AG04450 (cell line): Measurements from ENCODE around the gene CDH13. TPM values are rescaled to one million over a fixed set of nuclear protein-coding genes. Genes with fewer than 3 reads are reported as not detected.
A peak's percentile ranks its signal among the peaks of the same experiment; 100 is the strongest.

ENCODE experiments used
- CTCF ChIA-PET: fragments of 300-600, 350-600 bp; formaldehyde crosslinking; extraction: SDS; loops from one replicate; lab custom pipeline; 2022; ENCODE audit warnings: antibody characterized with exemption, inconsistent platforms; lab: Charles Lee
- POLR2A ChIA-PET: fragments of 350-600 bp; formaldehyde crosslinking; extraction: SDS; loops from one replicate; lab custom pipeline; 2021; ENCODE audit warnings: antibody characterized with exemption, inconsistent platforms; lab: Yijun Ruan, JAX
- DNase-seq: peaks from one replicate; pipeline ENCODE4 v3.0.0-alpha.2; 2011; ENCODE audit warnings: low read depth, low spot score
- H3K27ac ChIP-seq: one replicate; pipeline ENCODE4 v1.5.1; 2012; ENCODE audit warnings: low read depth, low read length, control low read depth
- H3K27me3 ChIP-seq: one replicate; pipeline ENCODE4 v1.6.0; 2012; ENCODE audit warnings: low read length; ENCODE audit not compliant: control insufficient read depth, insufficient read depth
- H3K4me3 ChIP-seq: 2 replicates; pipeline ENCODE4 v1.5.1; 2011; ENCODE audit warnings: mild to moderate bottlenecking, low read depth, low read length, control low read depth
- H3K9me3 ChIP-seq: 2 replicates; pipeline ENCODE4 v1.5.1; 2012; ENCODE audit warnings: low read length; ENCODE audit not compliant: control insufficient read depth, insufficient read depth
- polyA plus RNA-seq: library from polyadenylated mRNA; depleted of rRNA; stranded (reverse); fragments of >200 nt; gene quantifications from 2 replicates; pipeline ENCODE4 v1.2.3, GENCODE V29; 2011
- TF ChIP-seq, protein P1 (sequence below): IDR thresholded peaks from 2 replicates; pipeline ENCODE4 v1.5.1; 2011; ENCODE audit warnings: low read depth, low read length, control low read depth, inconsistent platforms

CDH13 gene
- polyA plus RNA-seq, 1 experiment, result 55.0 TPM

DNA sequence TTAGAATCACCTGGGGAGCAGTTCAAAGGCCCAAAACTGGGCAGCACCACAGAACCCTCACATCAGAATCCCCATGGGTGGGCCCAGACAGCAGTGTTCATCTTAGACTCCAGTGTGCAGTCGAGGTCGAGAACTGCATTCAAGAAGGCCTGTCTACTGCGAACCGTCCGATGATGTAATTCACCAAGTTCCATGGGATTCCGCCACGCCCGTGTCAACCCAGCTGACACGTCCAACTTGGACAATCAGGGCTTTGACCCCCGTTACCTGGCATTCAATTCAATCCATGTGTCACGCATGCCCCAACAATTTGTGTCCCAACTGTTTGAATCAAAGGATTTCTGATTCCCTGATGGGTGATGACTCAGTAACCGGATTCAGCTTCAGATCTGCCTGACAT is 1190.3 kb downstream of the CDH13 start:
- Histone ChIP-seq H3K4me3 (no peak overlapping the region), H3K27ac (no peak overlapping the region), H3K9me3 (no peaks in the 10 kb centered on the region), H3K27me3 (peaks cover 21% of the 10 kb centered on the region)
- ChIA-PET POLR2A (no interaction called here), CTCF (no interaction called here)
- no peak for DNase-seq
- TF ChIP-seq, protein P1, sequence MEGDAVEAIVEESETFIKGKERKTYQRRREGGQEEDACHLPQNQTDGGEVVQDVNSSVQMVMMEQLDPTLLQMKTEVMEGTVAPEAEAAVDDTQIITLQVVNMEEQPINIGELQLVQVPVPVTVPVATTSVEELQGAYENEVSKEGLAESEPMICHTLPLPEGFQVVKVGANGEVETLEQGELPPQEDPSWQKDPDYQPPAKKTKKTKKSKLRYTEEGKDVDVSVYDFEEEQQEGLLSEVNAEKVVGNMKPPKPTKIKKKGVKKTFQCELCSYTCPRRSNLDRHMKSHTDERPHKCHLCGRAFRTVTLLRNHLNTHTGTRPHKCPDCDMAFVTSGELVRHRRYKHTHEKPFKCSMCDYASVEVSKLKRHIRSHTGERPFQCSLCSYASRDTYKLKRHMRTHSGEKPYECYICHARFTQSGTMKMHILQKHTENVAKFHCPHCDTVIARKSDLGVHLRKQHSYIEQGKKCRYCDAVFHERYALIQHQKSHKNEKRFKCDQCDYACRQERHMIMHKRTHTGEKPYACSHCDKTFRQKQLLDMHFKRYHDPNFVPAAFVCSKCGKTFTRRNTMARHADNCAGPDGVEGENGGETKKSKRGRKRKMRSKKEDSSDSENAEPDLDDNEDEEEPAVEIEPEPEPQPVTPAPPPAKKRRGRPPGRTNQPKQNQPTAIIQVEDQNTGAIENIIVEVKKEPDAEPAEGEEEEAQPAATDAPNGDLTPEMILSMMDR, result no peak

GRCh38 chr16:83818276-83818675 is 1191.5 kb downstream of the CDH13 start:
- H3K27me3 ChIP-seq, result peaks cover 21% of the 10 kb centered on the region
- no peak overlapping the region for H3K4me3 ChIP-seq
- CTCF ChIA-PET, result no interaction called here
- POLR2A ChIA-PET, result no interaction called here
- H3K27ac ChIP-seq, result no peak overlapping the region
- DNase-seq, result no peak
- no peaks in the 10 kb centered on the region for H3K9me3 ChIP-seq
- TF ChIP-seq, protein P1, result no peak

GRCh38 chr16:83819361-83819760 is 1192.6 kb downstream of the CDH13 start:
- POLR2A ChIA-PET, result no interaction called here
- no peak for DNase-seq
- TF ChIP-seq, protein P1, result no peak
- Histone ChIP-seq H3K9me3 (no peaks in the 10 kb centered on the region), H3K4me3 (no peak overlapping the region), H3K27me3 (peaks cover 25% of the 10 kb centered on the region), H3K27ac (no peak overlapping the region)
- CTCF ChIA-PET, result interaction anchor here (0.7 kb wide), 1 partner anchor 1365 kb away, joined by 3 read pairs; no protein-coding TSS in a partner anchor

DNA sequence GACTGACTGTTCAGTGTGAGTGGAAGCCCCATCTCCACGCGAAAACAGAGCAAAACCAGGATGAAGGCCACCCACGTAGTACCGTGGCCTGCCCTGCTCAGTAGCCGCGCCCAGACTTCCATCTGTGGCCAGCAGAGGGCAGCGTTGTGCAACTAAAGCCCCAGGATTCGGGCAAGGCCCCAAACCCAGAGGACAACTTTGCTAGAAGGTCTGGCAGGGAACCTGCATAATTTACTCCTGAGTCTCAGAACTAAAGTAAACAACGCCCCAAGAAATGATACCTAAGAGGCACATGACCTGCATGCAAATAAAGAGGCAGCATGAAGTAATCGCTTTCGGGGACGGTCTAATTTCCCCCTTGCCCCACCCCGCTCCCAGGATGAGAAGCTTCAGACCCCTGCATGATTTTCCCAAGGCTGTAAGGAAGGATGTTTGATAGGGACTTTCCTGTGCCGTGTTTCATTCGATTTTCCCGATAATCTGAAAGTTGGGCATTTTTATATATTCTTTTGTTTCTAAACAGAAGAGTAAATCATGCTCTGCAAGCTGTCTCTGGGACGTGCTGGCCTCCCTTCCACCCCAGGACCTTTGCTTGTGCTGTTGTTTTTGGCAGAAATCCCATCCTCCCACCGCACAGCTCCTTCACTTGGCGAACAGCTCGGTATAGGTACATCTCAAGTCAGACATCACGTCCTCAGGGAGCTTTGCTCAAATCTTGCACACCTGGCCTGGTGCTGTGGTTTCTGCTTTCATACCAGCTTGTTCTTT is 1199.6 kb downstream of the CDH13 start:
- DNase-seq, result peak; percentile 71
- TF ChIP-seq, protein P1, result peak; percentile 93
- no peak overlapping the region for H3K4me3 ChIP-seq
- no peak overlapping the region for H3K27ac ChIP-seq
- H3K9me3 ChIP-seq, result peaks cover 3% of the 10 kb centered on the region; the same call in 1 of the 2 replicates
- CTCF ChIA-PET, result interaction anchor here (0.6 to 3.6 kb wide), 17 partner anchors 10 to 259 kb away, joined by 3 to 32 read pairs (median 6); no protein-coding TSS in a partner anchor
- peaks cover 6% of the 10 kb centered on the region for H3K27me3 ChIP-seq
- POLR2A ChIA-PET, result no interaction called here

DNA sequence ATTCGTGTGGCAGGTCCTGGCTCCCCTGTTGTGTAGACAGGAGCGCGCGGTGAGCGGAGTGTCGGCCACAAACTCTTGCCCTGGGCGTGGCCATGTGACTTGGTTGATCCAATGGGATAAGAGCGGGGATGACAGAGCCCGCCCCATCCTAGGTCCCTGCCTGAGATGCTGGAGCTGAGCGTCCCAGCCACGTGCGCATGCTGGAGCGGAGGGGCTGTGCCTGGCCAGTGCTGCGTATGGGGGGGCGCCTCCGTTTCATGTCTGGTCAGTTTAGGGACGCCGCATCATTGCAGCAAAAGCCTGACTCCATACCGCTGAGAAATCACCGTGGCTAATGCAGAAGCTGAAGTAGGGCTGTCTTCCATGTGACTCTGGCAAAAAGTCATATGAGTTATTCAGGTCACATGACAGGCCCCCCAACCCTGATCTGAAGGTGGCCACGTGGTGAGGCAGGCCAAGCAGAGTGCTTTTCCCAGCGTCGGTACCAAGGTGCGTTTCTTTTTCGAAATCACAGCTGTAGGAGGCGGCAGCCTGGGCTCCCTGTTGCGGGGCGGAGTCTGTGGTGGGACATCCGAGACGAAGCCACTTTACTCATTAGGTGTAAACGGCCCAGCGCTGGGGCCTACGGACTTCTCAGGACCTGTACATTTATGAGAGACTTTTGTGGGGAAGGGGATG is 1203.5 kb downstream of the CDH13 start:
- Histone ChIP-seq H3K9me3 (peaks cover 3% of the 10 kb centered on the region; the same call in 1 of the 2 replicates), H3K27ac (no peak overlapping the region), H3K4me3 (no peak overlapping the region), H3K27me3 (peaks cover 3% of the 10 kb centered on the region)
- TF ChIP-seq, protein P1, result no peak
- CTCF ChIA-PET, result no interaction called here
- no peak for DNase-seq
- POLR2A ChIA-PET, result no interaction called here
